BLaER1 treated with 17β-estradiol and CSF1 and Interleukin-3, amounts not matched to agents 10 nM and 100 nM (cell line): ENCODE results near the gene ANGPTL4.
"Not testable (repeated sequence)": the region's sequence is repeated elsewhere in the genome, so short reads cannot be mapped to it uniquely, and the experiment has no call there.

Experiments used
- H3K27ac ChIP-seq, 11 experiments: shearing (Covaris generic); formaldehyde crosslinking; 2 replicates each; pipeline ENCODE4 v1.8.1; 2022
- H3K27me3 ChIP-seq, 11 experiments: shearing (Covaris generic); formaldehyde crosslinking; 2 replicates each; pipeline ENCODE4 v1.8.1; 2022
- H3K36me3 ChIP-seq, 11 experiments: shearing (Covaris generic); formaldehyde crosslinking; 2 replicates each; pipeline ENCODE4 v1.8.1; 2022
- H3K4me1 ChIP-seq, 10 experiments: shearing (Covaris generic); formaldehyde crosslinking; 2 replicates each; pipeline ENCODE4 v1.8.1; 2022
- H3K4me2 ChIP-seq, 11 experiments: shearing (Covaris generic); formaldehyde crosslinking; 2 replicates each; pipeline ENCODE4 v1.8.1; 2022
- H3K4me3 ChIP-seq, 10 experiments: shearing (Covaris generic); formaldehyde crosslinking; 2 replicates each; pipeline ENCODE4 v1.8.1; 2022
- H3K9ac ChIP-seq, 11 experiments: shearing (Covaris generic); formaldehyde crosslinking; 2 replicates each; pipeline ENCODE4 v1.8.1; 2022
- H3K9me3 ChIP-seq, 11 experiments: shearing (Covaris generic); formaldehyde crosslinking; replicated peaks in 1 of 11; 2 replicates each; pipeline ENCODE4 v1.8.1; 2022
- H4K20me1 ChIP-seq, 11 experiments: shearing (Covaris generic); formaldehyde crosslinking; 2 replicates each; pipeline ENCODE4 v1.8.1; 2022
- Cebpa-rat ChIP-seq, 11 experiments: shearing (Covaris generic); IDR thresholded peaks; 2 replicates each; pipeline ENCODE4 v1.8.1; 2022

The ANGPTL4 gene

DNA sequence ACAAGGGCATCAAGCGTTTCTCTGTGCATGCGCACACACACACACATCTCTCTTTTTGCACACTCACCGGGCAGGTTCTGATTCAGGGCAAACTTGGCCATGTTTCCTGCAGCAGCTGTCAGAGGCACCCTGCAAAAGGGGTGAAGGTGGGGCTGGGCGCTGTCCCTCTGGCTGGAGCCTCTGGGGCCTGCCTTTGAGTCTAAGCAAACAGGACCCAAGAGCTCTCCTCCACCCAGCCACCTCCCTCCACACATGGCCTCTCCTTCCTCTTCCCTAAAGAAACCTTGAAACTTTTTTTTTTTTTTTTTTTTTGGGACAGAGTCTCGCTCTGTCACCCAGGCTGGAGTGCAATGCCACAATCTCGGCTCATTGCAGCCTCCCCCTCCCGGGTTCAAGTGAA, 26.2 kb upstream of the ANGPTL4 start:
- Histone ChIP-seq H3K9ac (no peak overlapping the region), H3K36me3 (no peaks in the 10 kb centered on the region), H3K4me2 (peak overlapping the region in 10 of 11 experiments; percentile 4 to 99 (median 94); a peak in 16 of 22 replicates), H3K4me1 (peaks cover 33 to 68% (median 58%) of the 10 kb centered on the region in 10 experiments), H3K4me3 (no peak overlapping the region), H3K27ac (no peak overlapping the region), H4K20me1 (peaks cover 0 to 36% (median 8%) of the 10 kb centered on the region in 11 experiments; a peak in 10 of 22 replicates), H3K27me3 (peaks cover 31 to 64% (median 39%) of the 10 kb centered on the region in 11 experiments), H3K9me3 (no peaks in the 10 kb centered on the region)
- TF ChIP-seq Cebpa-rat (IDR thresholded peaks at IDR 0.05): no peak

DNA sequence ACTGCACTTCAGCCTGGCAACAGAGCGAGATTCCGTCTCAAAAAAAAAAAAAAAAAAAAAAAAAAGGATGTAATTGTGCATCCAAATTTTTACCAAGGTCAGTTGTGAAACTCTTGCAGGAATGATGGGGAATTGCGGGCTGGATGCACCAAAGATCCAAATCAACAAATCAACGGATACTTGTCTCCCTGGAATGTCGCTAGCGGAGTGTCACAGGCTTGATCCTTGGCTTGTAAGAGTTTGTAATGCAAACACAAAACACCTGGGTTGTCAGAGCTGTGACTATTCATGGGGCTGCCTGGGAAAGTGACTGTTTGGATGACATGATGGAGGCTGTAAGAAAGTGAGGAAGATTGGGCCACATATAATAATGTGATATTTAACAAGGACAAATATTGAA, 25.1 kb upstream of the ANGPTL4 start:
- H3K36me3 ChIP-seq: no peaks in the 10 kb centered on the region
- H3K9ac ChIP-seq: no peak overlapping the region

GRCh38 chr19:8340341-8341096, 23.4 kb upstream of the ANGPTL4 start:
- no peak overlapping the region for H3K4me3 ChIP-seq
- peaks cover 8 to 42% (median 17%) of the 10 kb centered on the region in 11 experiments for H3K27me3 ChIP-seq
- H3K9ac ChIP-seq: no peak overlapping the region; a peak in 1 of 22 replicates
- peak overlapping the region; percentile 4 to 98 (median 53); a peak in 20 of 22 replicates for H3K4me2 ChIP-seq
- peaks cover 0 to 11% (median 0%) of the 10 kb centered on the region in 11 experiments; a peak in 4 of 22 replicates for H4K20me1 ChIP-seq
- peaks cover 24 to 73% (median 56%) of the 10 kb centered on the region in 10 experiments for H3K4me1 ChIP-seq
- TF ChIP-seq Cebpa-rat (IDR thresholded peaks at IDR 0.05): no peak
- 0 out of 22 replicates have a peak overlapping the region, but pooled peaks of 1 of the 11 experiments have one; percentile 12 for H3K27ac ChIP-seq
- no peaks in the 10 kb centered on the region for H3K9me3 ChIP-seq
- no peaks in the 10 kb centered on the region for H3K36me3 ChIP-seq

More for the DNA sequence above, 25.1 kb upstream of the ANGPTL4 start:
- Histone ChIP-seq H3K27ac (no peak overlapping the region), H3K4me1 (peaks cover 33 to 77% (median 62%) of the 10 kb centered on the region in 10 experiments), H3K4me2 (no peak overlapping the region), H3K27me3 (peaks cover 25 to 58% (median 34%) of the 10 kb centered on the region in 11 experiments), H3K4me3 (no peak overlapping the region), H3K9me3 (no peaks in the 10 kb centered on the region), H4K20me1 (peaks cover 0 to 27% (median 8%) of the 10 kb centered on the region in 11 experiments; a peak in 10 of 22 replicates)
- TF ChIP-seq Cebpa-rat (IDR thresholded peaks at IDR 0.05): no peak

DNA sequence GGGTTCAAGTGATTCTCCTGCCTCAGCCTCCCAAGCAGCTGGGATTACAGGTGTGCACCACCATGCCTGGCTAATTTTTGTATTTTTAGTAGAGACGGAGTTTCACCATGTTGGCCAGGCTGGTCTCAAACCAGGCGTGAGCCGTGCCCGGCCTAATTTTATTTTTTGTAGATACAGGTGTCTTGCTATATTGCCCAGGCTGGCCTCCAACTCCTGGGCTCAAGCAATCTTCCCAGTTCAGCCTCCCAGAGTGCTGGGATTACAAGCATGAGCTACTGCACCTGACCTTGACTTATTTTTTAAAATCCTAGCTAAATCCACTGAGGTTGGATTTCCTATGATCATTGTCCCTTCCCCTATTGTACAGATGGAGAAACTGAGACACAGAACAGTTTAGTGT, 22.5 kb upstream of the ANGPTL4 start:
- Histone ChIP-seq H3K27ac (peak overlapping the region in 1 of 11 experiments; percentile 95; a peak in 2 of 22 replicates), H3K27me3 (peaks cover 0 to 32% (median 7%) of the 10 kb centered on the region in 11 experiments; a peak in 14 of 22 replicates)
- H3K36me3 ChIP-seq: not testable (repeated sequence)

DNA sequence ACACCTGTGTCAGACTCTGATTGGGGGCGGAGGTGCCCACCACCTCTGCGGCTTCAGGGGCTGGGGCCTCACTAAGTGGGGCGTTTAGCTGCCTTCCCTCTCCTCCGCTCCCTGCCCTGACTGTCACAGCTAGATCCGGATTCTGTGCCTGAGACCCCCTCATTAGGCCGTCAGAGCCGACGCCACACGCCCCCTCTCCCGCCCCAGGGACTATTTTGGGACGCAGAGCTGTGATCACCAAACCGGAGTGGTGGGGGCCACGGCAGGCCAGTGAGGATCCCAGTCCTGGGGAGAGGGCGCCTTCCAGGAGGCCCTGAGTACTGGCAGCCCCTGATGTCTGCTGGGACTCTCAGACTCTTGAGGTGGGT, 21.7 kb upstream of the ANGPTL4 start:
- H3K9ac ChIP-seq: peak overlapping the region in 9 of 11 experiments; percentile 32 to 89 (median 70); a peak in 13 of 22 replicates
- H3K27ac ChIP-seq: peak overlapping the region in 5 of 11 experiments; percentile 40 to 95 (median 80); a peak in 7 of 22 replicates
- H3K4me1 ChIP-seq: peaks cover 13 to 60% (median 40%) of the 10 kb centered on the region in 10 experiments
- TF ChIP-seq Cebpa-rat (IDR thresholded peaks at IDR 0.05): no peak
- H3K4me2 ChIP-seq: peak overlapping the region in 10 of 11 experiments; percentile 85 to 99 (median 98); a peak in 21 of 22 replicates
- peak overlapping the region in 9 of 10 experiments; percentile 63 to 81 (median 71); a peak in 14 of 20 replicates for H3K4me3 ChIP-seq
- H3K9me3 ChIP-seq: no peaks in the 10 kb centered on the region
- H3K27me3 ChIP-seq: peaks cover 0 to 24% (median 4%) of the 10 kb centered on the region in 11 experiments; a peak in 10 of 22 replicates
- peaks cover 0 to 7% (median 0%) of the 10 kb centered on the region in 11 experiments; a peak in 1 of 22 replicates for H4K20me1 ChIP-seq
- H3K36me3 ChIP-seq: no peaks in the 10 kb centered on the region

More for the DNA sequence above, 22.5 kb upstream of the ANGPTL4 start:
- H3K4me3 ChIP-seq, H3K9ac ChIP-seq, H3K9me3 ChIP-seq, H4K20me1 ChIP-seq: not testable (repeated sequence)
- Histone ChIP-seq H3K4me1 (peaks cover 20 to 64% (median 46%) of the 10 kb centered on the region in 10 experiments), H3K4me2 (peak overlapping the region in 7 of 11 experiments; percentile 85 to 99 (median 98); a peak in 10 of 22 replicates)

DNA sequence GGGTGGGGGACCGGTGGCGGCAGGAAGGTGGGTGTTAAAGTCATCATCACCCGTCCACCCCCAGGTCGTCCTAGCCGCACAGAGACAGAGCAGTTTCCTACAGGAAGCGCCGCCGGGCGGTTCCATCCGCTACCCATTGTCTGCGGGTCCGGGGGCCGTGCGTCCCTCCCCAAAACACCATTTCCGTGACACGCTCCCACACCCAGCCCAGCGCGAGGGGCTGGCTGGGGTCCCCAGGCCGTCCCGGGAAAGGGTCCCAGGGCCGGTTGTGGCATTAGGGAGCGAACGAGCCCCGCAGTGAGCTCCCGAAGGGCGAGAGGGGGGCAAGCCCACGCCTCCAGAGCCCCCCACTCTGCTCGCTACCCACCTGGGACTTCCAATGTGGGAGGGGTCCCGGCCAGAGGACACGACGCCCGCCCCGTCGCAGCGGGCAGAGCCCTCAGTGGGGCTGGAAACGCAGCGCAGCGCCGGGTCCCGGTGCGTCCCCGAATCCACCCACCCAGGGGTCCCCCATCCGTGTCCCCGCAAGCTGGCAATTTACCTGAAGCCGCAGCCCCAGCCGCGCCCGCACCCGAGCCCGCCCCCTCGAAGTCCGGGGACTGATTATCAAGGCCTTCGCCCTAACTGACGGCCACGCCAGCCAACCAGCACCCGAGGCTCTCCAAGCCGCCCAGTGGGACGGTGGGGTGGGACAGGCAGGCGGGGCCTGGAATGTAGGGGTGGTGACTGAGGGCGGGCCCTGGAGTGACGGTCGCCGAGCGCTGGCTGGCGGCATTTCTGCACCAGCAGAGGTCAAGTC, 21.1 kb upstream of the ANGPTL4 start, which contains the start of gene KANK3:
KANK3 (minus strand) TSS at position 579 of the 799 bp plus-strand sequence. CDS start 5,434 bp downstream, outside the sequence.
- Histone ChIP-seq H3K27me3 (peaks cover 0 to 23% (median 4%) of the 10 kb centered on the region in 11 experiments; a peak in 10 of 22 replicates), H3K27ac (peak within 1 kb of the TSS in 10 of 11 experiments; percentile 63 to 95 (median 78); a peak in 20 of 22 replicates), H3K9me3 (no peaks in the 10 kb centered on the region), H3K4me2 (peak within 1 kb of the TSS; percentile 85 to 99 (median 97)), H3K4me1 (peaks cover 7 to 60% (median 40%) of the 10 kb centered on the region in 10 experiments), H3K36me3 (no peaks in the 10 kb centered on the region), H3K4me3 (peak within 1 kb of the TSS; percentile 58 to 81 (median 70)), H3K9ac (peak within 1 kb of the TSS; percentile 65 to 89 (median 78); a peak in 21 of 22 replicates), H4K20me1 (peaks cover 0 to 7% (median 0%) of the 10 kb centered on the region in 11 experiments; a peak in 1 of 22 replicates)
- TF ChIP-seq Cebpa-rat (IDR thresholded peaks at IDR 0.05): no peak

DNA sequence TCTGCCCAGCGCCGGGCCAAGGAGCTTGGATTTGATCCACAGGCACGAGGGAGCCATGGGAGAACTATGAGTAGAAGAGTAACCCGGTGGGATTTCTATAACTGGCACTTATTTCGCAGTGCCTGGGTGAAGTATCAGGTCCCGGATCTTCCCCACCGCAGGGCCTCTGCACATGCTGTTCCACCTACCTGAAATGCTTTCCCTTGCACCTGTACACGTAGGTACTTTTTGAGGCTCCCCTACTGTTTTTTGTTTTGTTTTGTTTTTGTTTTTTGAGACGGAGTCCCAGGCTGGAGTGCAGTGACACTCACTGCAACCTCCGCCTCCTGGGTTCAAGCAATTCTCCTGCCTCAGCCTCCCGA, 20.5 kb upstream of the ANGPTL4 start:
- H3K4me3 ChIP-seq: peak overlapping the region in 6 of 10 experiments; percentile 58 to 81 (median 69); a peak in 9 of 20 replicates
- H3K27ac ChIP-seq: no peak overlapping the region
- H3K27me3 ChIP-seq: peaks cover 0 to 23% (median 4%) of the 10 kb centered on the region in 11 experiments; a peak in 10 of 22 replicates
- no peaks in the 10 kb centered on the region for H3K36me3 ChIP-seq
- peak overlapping the region in 3 of 11 experiments; percentile 77 to 89 (median 79); a peak in 3 of 22 replicates for H3K9ac ChIP-seq
- peaks cover 0 to 7% (median 0%) of the 10 kb centered on the region in 11 experiments; a peak in 1 of 22 replicates for H4K20me1 ChIP-seq
- H3K9me3 ChIP-seq: no peaks in the 10 kb centered on the region
- H3K4me1 ChIP-seq: peaks cover 7 to 62% (median 41%) of the 10 kb centered on the region in 10 experiments
- H3K4me2 ChIP-seq: peak overlapping the region; percentile 50 to 99 (median 96); a peak in 21 of 22 replicates
- TF ChIP-seq Cebpa-rat (IDR thresholded peaks at IDR 0.05): no peak

- not testable (repeated sequence) for H4K20me1 ChIP-seq, H3K9ac ChIP-seq, H3K27me3 ChIP-seq, H3K4me3 ChIP-seq, H3K9me3 ChIP-seq, H3K27ac ChIP-seq, H3K36me3 ChIP-seq
- peak overlapping the region in 7 of 11 experiments; percentile 15 to 63 (median 26); a peak in 11 of 22 replicates for H3K4me2 ChIP-seq
- H3K4me1 ChIP-seq: peaks cover 17 to 46% (median 33%) of the 10 kb centered on the region in 10 experiments
These were observed 14.2 kb upstream of the ANGPTL4 start for GRCh38 chr19:8349629-8350372.
